ENCODE measurements around the gene GRM6.

The GRM6 gene

DNA sequence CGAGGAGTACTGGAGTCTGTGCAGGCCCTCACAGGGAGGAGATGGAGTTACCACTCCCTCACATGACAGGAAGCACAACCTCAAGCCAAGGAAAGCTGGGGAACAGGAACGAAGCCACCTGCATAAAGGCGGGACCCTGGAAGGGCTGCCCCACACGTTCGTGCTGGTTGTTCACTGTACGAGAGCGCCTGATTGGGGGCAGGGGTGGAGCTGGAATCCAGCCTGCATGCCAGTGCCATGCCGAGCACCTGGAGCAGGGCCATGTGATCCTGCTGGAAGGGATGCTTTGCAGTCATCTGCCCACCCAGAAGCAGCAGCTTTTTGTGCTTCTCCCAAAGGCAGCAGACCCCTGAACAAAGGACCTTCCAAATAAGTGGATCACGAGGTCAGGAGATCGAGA lies 11.4 kb downstream of the GRM6 start:
- DNase-seq = no peak

DNA sequence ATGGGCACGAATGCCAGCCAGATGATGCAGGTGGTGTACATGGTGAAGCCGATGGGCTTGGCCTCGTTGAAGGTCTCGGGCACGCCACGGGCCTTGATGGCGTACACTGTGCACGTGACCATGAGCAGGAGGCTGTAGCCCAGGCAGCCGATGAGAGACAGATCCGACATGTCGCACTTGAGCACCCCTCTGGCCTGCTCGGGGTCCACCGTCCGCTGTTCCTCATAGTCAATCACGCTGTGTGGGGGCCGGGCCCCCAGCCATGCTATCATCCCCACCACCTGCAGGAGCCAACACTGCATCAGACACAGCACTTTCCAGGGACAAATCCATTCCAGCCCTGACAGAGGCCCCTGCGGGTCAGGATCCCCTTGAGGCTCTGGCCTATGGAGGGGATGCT lies 12.2 kb downstream of the GRM6 start:
- no peak for DNase-seq

DNA sequence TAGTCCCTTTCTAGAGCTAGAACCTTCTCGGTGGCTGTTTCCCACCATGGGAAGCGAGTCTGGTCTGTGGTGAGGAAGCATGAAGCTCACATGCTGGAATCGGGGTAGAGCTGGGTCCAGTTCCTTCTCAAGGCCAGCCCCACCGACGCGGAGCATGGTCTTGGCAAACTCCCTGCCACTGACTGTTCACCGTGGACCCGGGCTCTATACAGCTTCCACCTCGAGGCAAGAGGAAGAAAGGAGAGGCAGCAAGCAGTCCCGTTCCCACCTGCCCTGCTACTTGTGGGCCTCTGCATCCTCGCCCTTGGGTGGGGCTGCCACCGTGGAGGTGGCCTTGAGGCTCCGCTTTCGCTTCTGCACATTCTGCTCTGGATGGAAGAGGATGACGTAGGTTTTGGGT lies 13.7 kb downstream of the GRM6 start:
- no peak for DNase-seq

DNA sequence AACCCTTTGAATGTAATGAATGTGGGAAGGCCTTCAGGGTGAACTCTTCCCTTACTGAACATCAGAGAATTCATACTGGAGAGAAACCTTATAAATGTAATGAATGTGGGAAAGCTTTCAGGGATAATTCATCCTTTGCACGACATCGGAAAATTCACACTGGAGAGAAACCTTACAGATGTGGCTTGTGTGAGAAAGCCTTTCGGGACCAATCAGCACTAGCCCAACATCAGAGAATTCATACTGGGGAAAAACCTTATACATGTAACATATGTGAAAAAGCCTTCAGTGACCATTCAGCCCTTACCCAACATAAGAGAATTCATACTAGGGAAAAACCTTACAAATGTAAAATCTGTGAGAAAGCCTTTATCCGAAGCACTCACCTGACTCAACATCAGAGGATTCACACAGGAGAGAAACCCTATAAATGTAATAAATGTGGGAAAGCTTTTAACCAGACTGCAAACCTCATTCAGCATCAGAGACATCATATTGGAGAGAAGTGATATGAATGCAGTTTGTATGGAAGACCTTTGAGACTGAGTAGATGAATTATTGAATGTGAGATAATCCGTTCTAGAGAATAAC lies 29.6 kb downstream of the GRM6 start:
- DNase-seq = no peak

DNA sequence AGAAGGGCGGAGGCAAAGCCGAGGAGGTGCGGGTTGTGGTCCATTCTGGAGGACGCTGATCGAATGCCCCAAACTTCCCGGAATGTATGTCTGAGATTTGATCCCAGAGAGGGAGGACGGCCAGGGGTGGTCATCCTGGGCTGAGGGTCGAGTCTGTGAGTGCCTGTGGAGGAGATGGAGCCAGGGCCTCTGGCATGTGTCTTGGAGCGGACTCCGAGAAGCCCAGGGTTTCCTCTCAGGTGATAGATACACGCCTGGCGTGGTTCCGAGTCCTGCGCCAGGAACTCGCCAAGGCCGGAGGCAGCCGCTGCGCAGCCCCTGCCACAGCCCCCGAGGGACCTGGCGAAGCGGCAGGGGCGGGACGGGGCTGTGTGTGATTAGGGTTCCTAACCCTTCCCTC lies 53.8 kb downstream of the GRM6 start:
- DNase-seq = no peak

DNA sequence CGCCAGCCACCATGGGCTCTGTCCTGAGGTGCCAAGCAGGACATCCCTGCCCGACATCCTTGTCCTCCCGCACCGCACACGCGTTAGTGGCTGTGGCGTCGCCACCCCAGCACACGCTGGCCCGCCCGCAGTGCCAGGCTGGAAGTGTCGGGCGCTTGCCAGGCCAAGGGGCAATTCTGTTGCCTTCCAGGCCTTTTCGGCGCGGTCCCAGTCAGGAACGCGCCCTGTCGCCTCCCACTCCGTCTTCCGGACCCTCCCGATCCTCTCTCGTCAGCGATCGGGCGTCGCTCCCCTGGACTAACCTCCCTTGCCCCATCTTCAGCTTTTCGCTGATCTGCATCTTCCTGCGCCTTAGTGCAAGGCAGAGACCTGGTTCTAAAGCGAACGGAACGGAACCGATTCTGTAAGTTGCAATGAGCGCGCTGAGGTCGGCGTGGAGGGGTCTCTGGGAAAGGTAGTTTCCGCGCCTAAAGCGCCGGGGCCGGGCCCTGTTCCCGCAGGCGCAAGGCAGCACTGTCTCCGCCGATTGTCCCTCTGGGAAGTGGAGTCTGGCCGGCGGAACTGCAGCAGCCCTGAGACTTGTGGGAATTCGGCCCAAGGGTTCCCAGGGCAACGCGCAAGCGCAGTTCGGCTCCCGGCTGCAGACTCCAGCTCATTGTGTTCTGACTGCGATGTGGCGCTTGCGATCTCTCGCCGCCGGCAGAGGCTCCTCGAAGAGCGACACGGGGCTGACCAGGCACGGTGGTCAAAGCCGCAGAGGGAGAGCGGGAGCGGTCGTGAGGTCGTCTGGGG lies 54.4 kb downstream of the GRM6 start, which contains the start of gene ZNF454:
Gene ZNF454, plus strand, starts transcription at position 630 of the 792 bp plus-strand sequence. CDS start 1,594 bp downstream, outside the sequence.
- DNase-seq = no peak

DNA sequence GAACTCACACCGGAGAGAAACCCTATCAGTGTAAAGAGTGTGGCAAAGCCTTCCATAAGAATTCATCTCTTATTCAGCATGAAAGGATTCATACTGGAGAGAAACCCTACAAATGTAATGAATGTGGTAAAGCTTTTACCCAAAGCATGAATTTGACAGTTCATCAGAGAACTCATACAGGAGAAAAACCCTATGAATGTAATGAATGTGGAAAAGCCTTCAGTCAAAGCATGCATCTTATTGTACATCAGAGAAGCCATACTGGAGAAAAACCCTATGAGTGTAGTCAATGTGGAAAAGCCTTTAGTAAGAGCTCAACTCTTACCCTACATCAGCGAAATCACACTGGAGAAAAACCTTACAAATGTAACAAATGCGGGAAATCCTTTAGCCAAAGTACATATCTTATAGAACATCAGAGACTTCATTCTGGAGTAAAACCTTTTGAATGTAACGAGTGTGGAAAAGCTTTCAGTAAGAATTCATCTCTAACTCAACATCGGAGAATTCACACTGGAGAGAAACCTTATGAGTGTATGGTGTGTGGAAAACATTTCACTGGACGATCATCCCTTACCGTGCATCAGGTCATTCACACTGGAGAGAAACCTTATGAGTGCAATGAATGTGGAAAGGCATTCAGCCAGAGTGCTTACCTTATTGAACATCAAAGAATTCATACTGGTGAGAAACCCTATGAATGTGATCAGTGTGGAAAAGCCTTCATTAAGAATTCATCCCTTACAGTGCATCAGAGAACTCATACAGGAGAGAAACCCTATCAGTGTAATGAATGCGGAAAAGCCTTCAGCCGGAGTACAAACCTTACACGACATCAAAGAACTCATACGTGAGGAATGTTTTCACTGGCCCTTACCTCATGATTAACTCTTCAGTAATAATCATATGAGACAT lies 63.0 kb downstream of the GRM6 start:
- DNase-seq = no peak
